Stimulated activated CD8-positive, alpha-beta memory T cell treated with anti-CD3 and anti-CD28 coated beads, Interleukin-12 subunit alpha, Interleukin-12 subunit beta, amount 100 ng/mL, for 1 hour (primary cell): Measurements from ENCODE around the gene RO60.
A peak's percentile ranks its signal among the peaks of the same experiment; 100 is the strongest.

Source experiments
- DNase-seq: peaks from one replicate; pipeline ENCODE4 v3.0.0-alpha.2; 2020; ENCODE audit warnings: low read depth

Gene RO60

DNA sequence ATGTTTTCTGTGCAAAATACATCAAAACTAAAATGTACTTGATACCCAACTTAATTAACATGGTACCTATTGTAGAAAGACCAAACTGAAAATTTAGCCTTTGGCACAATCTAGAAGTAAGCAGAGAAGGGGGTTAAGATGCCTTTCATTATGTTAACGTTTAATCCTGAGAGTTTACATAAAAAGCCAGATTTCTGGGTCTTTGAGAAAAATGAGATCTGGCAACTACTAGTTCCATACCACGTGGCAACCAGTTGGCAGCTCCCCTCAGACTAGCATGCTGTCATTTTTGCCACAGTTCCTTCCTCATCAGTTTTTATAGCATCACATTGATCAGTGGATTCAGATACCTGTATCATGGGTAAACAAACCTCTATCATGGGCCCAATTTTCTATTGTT lies 1.5 kb downstream of the RO60 start:
- DNase-seq = no peak

DNA sequence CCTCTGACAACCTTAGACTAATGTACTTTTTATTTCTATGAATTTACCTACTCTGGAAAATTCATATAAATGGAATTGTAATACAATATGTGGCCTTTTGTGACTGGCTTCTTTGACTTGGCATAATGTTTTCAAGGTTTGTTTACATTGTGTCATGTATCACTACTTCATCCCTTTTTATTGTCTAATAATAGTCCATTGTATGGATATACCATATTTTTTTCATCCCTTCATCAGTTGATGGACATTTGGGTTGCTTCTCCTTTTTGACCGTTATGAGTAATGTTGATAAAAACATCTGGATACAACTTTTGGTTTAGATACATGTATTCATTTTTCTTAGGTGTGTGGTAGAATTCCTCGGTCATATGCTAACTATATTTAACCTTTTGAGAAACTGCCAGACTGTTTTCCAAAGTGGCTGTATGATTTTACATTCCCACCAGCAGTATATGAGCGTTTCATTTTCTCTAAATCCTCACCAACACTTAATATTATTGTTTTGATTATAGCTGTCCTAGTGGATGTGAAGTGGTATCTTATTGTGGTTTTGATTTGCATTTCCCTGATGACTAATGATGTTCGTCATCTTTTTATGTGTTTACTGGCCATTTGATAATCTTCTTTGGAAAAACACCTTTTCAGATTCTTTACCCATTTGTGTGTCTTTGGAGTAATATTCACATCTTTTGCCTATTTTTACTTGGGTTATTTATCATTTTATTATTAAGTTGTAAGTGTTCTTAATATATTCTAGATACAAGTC lies 3.5 kb downstream of the RO60 start:
- no peak for DNase-seq

- no peak for DNase-seq
These were observed 6.5 kb downstream of the RO60 start for GRCh38 chr1:193065954-193066353.

DNA sequence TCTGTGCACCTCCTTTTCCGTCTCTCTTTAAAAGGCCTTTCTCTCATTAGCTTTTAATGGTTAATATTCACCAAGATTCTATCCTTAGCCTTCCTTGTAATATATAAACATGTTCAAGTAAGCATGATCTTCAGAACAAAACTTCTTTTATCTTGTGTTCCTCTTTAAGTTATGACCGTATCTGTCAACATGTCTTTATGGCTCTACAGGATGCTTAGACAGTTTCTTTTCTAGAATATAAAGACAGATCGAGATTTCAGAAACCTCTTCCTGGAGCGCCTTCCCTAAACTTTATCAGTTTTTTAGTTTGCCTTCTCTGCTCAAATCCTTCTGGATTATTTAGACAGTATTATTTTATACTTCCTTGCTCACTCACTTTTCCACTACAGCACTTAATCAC lies 7.2 kb downstream of the RO60 start:
- DNase-seq = no peak

DNA sequence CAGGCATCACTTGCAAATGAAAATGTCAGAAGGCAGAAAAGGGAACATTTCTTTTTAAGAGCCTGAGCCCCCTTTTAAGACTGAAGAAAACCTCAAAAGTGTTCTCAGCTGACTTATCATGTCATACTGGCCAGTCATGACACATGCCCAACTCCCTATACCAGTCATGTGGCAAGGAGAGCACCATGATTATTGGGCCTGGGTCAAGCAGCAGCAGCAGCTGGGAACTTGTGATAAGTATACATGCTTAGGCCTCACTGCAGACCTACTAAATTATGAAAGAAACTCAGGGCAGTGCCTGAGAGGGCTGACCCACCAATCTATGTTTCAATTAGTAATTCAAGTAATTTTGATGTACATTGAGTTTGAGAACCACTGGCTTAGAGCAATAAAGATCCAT lies 8.6 kb downstream of the RO60 start:
- no peak for DNase-seq

DNA sequence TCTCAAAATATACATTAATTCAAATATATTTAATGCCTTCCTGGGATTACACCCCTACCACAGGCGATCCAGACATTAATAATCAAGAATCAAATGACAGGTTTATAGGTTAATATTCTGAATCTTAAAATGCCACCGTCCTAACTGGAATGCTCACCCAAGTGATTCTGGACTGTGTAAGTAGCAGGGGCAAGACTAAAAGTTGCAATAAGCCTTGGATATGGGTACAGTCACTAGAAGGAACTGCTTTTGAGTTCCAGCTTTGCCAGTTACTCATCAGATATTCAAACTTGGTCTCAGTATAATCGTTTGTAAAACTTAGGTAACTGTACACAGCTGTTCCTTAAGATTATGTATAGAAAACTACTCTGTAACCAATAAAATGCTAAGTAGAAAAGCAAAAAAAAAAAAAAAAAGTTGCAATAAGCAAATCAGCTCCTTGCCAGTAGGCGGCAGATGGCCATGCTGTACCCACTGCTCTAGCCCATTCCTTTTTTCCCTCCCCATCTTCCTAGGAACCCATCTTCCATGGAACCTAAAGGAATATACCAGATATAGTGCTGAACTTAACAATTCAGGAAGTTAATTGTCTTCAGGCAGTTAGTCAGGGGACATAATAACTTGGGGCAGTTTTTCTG lies 10.5 kb downstream of the RO60 start:
- no peak for DNase-seq

GRCh38 chr1:193070386-193070753 lies 11.0 kb downstream of the RO60 start:
- no peak for DNase-seq

GRCh38 chr1:193070942-193071341 lies 11.5 kb downstream of the RO60 start:
- DNase-seq = no peak

DNA sequence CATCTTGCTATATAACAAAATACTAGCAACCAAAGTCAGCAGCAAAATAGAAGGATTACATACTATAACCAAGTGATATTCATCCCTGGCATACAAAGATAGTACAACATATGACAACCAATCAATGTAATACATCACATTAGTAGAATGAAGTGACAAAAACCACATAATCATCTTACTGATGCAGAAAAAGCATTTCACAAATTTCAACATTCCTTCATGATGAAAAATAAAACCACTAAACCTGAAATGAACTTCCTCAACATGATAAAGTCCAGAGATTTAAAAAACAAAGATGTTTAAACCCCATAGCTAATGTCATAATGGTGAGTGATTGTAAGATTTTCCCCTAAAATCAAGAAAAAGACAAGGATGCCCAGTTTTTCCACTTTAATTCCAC lies 18.6 kb downstream of the RO60 start:
- no peak for DNase-seq

DNA sequence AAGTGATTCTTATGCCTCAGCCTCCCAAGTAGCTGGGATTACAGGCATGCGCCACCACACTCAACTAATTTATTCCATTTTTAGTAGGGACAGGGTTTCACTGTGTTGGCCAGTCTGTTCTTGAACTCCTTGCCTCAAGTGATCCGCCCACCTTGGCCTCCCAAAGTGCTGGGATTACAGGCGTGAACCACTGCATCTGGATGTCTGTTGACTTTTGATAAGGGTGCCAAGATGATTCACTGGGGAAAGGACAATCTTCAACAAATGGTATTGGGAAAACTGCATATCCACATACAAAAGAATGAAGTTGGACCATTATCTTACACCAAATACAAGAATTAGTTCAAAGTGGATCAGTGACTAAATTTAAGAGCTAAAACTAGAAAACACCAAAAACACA lies 19.8 kb downstream of the RO60 start:
- no peak for DNase-seq

DNA sequence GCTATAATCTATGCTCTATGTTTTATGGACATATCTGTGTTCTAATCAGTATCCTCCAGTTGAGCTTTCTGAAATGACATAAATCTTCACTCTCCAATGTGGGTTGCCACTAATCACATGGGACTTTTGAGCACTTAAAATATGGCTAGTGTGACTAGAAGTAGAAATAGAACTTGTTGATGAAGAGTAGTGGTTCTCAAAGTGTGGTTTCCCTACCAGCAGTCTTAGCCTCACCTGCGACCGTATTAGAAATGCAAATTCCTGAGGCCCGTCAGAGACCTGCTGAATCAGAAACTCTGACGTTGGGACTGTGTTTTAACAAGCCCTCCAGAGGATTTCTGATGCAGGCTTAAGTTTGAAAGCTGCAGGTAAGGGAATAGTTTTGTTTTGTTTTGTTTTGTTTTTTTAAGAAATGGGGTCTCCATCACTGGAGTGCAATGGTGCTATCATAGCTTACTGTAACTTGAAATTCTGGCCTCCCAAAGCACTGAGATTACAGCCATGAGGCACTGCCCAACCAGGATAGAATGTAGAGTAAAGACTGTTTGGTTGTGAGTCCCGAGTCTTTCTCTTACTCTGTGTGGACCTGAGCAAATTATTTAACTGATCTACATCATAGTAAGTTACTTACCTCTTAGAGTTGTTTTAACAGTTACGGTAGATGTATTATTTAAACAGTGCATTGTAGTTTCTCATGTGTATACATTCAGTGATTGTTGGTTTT lies 24.1 kb downstream of the RO60 start:
- no peak for DNase-seq

- DNase-seq = no peak
These were observed 25.9 kb downstream of the RO60 start for GRCh38 chr1:193085263-193085662.

- DNase-seq = no peak
These were observed 26.9 kb downstream of the RO60 start for GRCh38 chr1:193086342-193086741.

- DNase-seq = no peak
These were observed 28.5 kb downstream of the RO60 start for GRCh38 chr1:193087893-193088292.

DNA sequence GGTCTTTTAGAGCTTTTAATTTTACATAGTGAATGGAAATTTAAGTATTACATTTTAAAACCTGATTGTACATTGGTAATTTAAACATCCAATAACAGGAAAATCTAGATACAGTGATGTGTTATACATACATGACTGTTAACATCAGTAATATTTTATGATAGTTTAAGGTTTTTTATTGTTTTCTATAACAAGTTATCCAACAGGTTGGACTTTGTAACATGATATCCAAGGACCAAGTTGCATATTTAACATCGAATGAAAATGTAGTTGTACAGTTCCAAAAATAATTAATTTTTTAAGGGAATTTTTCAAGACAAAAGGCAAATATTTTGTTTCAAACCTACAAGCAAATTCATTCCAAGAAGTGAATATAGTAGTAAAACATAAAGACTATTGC lies 31.5 kb downstream of the RO60 start:
- DNase-seq = no peak

DNA sequence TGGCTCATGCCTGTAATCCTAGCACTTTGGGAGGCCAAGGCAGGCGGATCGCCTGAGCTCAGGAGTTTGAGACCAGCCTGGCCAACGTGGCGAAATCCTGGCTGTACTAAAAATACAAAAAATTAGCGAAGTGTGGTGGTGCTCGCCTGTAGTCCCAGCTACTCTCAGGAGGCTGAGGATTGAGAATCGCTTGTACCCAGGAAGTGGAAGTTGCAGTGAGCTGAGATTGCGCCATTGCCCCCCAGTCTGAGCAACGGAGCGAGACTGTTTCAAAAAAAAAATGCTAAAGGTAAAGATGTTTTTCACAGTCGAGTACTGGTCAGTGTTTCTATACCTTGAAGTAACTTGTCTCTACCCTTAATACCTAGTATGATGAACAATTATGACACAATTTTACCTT lies 34.7 kb downstream of the RO60 start:
- DNase-seq = no peak

DNA sequence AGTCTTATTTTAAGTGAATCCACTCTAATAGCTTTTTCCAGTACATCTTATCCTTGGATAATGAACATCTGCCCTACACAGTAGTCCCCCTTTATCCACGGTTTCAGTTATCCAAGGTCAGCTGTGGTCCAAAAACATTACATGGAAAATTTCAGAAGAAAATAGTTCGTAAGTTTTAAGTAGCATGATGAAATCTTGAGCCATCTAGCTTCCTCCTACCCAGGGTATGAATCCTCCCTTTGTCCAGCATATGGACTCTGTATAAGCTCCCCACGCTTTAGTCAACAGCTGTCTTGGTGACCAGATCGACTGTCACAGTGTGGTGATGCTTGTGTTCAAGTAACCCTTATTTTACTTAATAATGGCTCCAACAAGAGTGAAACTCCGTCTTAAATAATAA lies 43.2 kb downstream of the RO60 start:
- no peak for DNase-seq

DNA sequence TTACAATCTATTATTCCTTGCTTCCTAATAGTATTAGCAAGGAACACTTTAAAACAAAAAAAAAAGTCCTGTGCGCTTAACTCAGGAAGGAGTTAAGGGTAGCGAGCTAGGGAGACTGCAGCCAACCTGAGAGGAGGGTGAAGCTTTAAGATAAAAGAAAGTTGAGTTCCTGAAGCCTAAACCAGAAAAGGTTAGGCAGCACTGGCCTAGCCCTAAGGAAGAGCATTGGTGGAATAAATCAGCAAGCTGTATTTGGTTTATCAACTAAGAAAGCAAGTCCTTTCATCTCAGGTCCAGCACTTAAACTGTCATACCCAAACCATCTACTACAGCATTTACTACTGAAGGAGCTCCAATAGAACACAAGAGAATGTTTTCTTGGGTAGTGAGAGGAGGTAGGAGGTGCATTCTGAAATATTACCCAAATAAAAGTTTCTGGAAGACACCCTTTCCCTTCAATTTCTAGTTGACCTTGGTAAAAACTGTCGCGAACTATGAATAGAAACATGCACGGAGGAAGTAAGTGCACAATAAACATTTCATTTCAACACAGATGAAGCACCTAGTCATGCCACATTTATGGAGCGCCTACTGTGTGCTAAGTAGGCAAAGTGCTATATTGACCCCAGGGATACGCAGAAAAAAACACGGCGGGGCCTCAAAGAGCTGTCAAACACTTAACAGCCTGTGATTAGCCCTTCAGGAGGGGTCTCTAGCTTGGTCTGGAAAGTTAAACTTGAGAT lies 44.5 kb downstream of the RO60 start:
- DNase-seq = no peak

DNA sequence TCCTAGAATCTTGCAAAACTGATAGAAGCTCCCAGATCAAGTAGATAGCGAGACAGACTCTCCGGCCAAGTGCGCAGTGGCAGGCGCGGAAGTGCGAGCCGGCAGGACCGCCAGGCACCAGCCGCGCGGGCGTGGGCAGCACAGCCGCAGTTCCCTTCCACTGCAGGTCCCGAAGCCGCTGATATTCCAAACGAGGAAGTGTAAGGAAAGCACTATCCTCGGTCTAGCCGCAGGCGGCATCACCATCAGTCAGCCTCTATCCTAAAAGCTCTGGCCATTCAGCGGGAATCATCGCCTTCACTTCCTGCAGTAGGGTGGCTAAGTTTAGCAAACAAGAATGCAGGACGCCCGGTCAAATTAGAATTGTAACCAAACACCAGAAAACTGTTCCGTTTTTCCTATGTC lies 45.1 kb downstream of the RO60 start:
- no peak for DNase-seq

- DNase-seq = peak; percentile 41
These were observed 45.8 kb downstream of the RO60 start, which contains the start of gene GLRX2 for GRCh38 chr1:193104907-193105820. Gene GLRX2, minus strand, starts transcription at chr1:193105414. Its CDS starts 32 bp downstream, at chr1:193105382.

DNA sequence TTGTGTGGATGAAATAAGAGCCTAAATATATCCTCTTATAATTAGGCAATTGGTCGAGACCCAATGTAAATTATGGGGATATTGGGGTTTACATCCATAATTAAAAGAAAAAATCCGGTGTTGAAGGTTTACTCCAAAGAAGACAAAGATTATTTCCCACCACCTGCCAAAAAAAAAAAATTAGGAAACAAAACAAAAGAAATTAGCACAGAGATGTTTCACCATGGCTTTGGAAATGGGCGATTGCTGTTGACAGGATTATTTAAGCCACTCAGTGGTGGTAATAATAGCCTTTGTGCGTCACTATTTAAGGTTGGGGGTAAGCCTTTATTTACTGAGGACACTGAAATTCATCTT lies 46.4 kb downstream of the RO60 start:
- DNase-seq = no peak

GRCh38 chr1:193108471-193108870 lies 49.1 kb downstream of the RO60 start:
- DNase-seq = no peak
